Uterus (tissue), 4 donors: ENCODE results near the gene KCNJ10. TPM values are rescaled to one million over a fixed set of nuclear protein-coding genes. Genes with fewer than 3 reads are reported as not detected.

Source experiments
- DNase-seq, 2 donors: peaks; one replicate each; pipeline ENCODE4 v3.0.0-alpha.2; 2019 to 2020
- H3K27ac ChIP-seq, 2 donors: fragments of 200-600 bp; sonication (generic); 1 replicate in 1 of 2; 2 replicates in 1 of 2; pipeline ENCODE4 v1.5.1; 2016 to 2018
- H3K27me3 ChIP-seq, 2 donors: fragments of 200-600 bp; sonication (generic); one replicate each; pipeline ENCODE4 v1.5.1; 2018 to 2019; ENCODE audit warnings: control low read depth in 1 of 2
- H3K36me3 ChIP-seq, 2 donors: fragments of 200-600 bp; sonication (generic); one replicate each; pipeline ENCODE4 v1.5.1; 2019; ENCODE audit warnings: control low read depth in 1 of 2
- H3K4me1 ChIP-seq, 2 donors: fragments of 200-600 bp; sonication (generic); one replicate each; pipeline ENCODE4 v1.5.1; 2018 to 2019; ENCODE audit warnings: control low read depth in 1 of 2
- H3K4me3 ChIP-seq, 2 donors: fragments of 200-600 bp; sonication (generic); 1 replicate in 1 of 2; 2 replicates in 1 of 2; pipeline ENCODE4 v1.5.1; 2018 to 2019; ENCODE audit warnings: mild to moderate bottlenecking in 1 of 2
- H3K9me3 ChIP-seq, 2 donors: fragments of 200-600 bp; sonication (generic); one replicate each; pipeline ENCODE4 v1.5.1; 2019; ENCODE audit warnings: control low read depth in 1 of 2
- CTCF ChIP-seq, 4 experiments: fragments of 200-600 bp in 2 of 4; fragments of 450-650 bp in 2 of 4; sonication (generic) in 2 of 4; IDR thresholded peaks; one replicate each; pipeline ENCODE4 v1.5.1; 2016 to 2019; ENCODE audit warnings: antibody characterized with exemption in 4 of 4, mild to moderate bottlenecking in 2 of 4, moderate library complexity in 1 of 4
- POLR2A ChIP-seq, 2 donors: fragments of 450-650 bp; IDR thresholded peaks; one replicate each; pipeline ENCODE4 v1.6.1; 2016; ENCODE audit warnings: antibody characterized with exemption in 2 of 2, mild to moderate bottlenecking in 1 of 2, moderate library complexity in 1 of 2
- intact Hi-C: fragments of 100-400 bp; cut with DNase I; formaldehyde crosslinking; loops from one replicate; pipeline ENCODE4 v1.15.1; 2023; ENCODE audit warnings: low total_unique reads
- total RNA-seq, 4 donors: library from RNA; depleted of rRNA in 3 of 4; stranded (reverse); fragments of >200 nt in 3 of 4; gene quantifications; one replicate each; pipeline versions ENCODE4 v1.1.0 to v1.2.4, GENCODE V29; 2014 to 2023
- donor health status: DM: yes; HTN: yes; CAD: no.

Gene KCNJ10
- total RNA-seq, 4 donors from 2014 or later, result 0.58 TPM; not detected in 3

- Histone ChIP-seq H3K9me3 (no peaks in the 10 kb centered on the region), H3K4me3 (no peak overlapping the region), H3K36me3 (no peaks in the 10 kb centered on the region), H3K4me1 (peaks cover 0 to 6% of the 10 kb centered on the region in 2 donors), H3K27ac (no peak overlapping the region), H3K27me3 (no peaks in the 10 kb centered on the region)
- no peak for TF ChIP-seq CTCF (IDR thresholded peaks at IDR 0.05)
- no peak for TF ChIP-seq POLR2A (IDR thresholded peaks at IDR 0.05)
- intact Hi-C loops, result loop anchor here (10.0 kb wide), 1 partner anchor 102 kb away; the partner anchor contains the start of gene CASQ1
- no peak for DNase-seq
Measured at GRCh38 chr1:160092366-160093068, 22.6 kb upstream of the KCNJ10 start.

- Histone ChIP-seq H3K4me1 (no peaks in the 10 kb centered on the region), H3K9me3 (no peaks in the 10 kb centered on the region), H3K4me3 (no peak overlapping the region), H3K27ac (no peak overlapping the region), H3K36me3 (no peaks in the 10 kb centered on the region), H3K27me3 (no peaks in the 10 kb centered on the region)
- TF ChIP-seq POLR2A (IDR thresholded peaks at IDR 0.05) (no peak), CTCF (IDR thresholded peaks at IDR 0.05) (no peak)
- DNase-seq, result no peak
- intact Hi-C loops, result loop anchor here (10.0 kb wide), 1 partner anchor 103 kb away; the partner anchor contains the start of gene CASQ1
Measured at GRCh38 chr1:160091666-160092223, 21.8 kb upstream of the KCNJ10 start.

- intact Hi-C loops, result loop anchor here (10.0 kb wide), 1 partner anchor 104 kb away; the partner anchor contains the start of gene CASQ1
- no peak overlapping the region for H3K4me3 ChIP-seq
- no peaks in the 10 kb centered on the region for H3K9me3 ChIP-seq
- no peak overlapping the region for H3K27ac ChIP-seq
- DNase-seq, result no peak
- no peaks in the 10 kb centered on the region for H3K4me1 ChIP-seq
- TF ChIP-seq CTCF (IDR thresholded peaks at IDR 0.05) (no peak), POLR2A (IDR thresholded peaks at IDR 0.05) (no peak)
- H3K27me3 ChIP-seq, result no peaks in the 10 kb centered on the region
- no peaks in the 10 kb centered on the region for H3K36me3 ChIP-seq
Measured at GRCh38 chr1:160090760-160091159, 20.8 kb upstream of the KCNJ10 start.

- no peaks in the 10 kb centered on the region for H3K9me3 ChIP-seq
- intact Hi-C loops, result loop anchor here (10.0 kb wide), 1 partner anchor 105 kb away; the partner anchor contains the start of gene CASQ1
- H3K4me1 ChIP-seq, result no peaks in the 10 kb centered on the region
- no peak overlapping the region for H3K27ac ChIP-seq
- TF ChIP-seq CTCF (IDR thresholded peaks at IDR 0.05) (no peak), POLR2A (IDR thresholded peaks at IDR 0.05) (no peak)
- no peak for DNase-seq
- H3K36me3 ChIP-seq, result no peaks in the 10 kb centered on the region
- no peaks in the 10 kb centered on the region for H3K27me3 ChIP-seq
- H3K4me3 ChIP-seq, result no peak overlapping the region
Measured at GRCh38 chr1:160089883-160090282, 19.9 kb upstream of the KCNJ10 start.

GRCh38 chr1:160087118-160087662, 17.2 kb upstream of the KCNJ10 start:
- TF ChIP-seq CTCF (IDR thresholded peaks at IDR 0.05), result no peak
- no peak for TF ChIP-seq POLR2A (IDR thresholded peaks at IDR 0.05)
- H3K4me3 ChIP-seq, result no peak overlapping the region
- no peaks in the 10 kb centered on the region for H3K36me3 ChIP-seq
- intact Hi-C loops, result no loop called here
- no peak overlapping the region for H3K27ac ChIP-seq
- no peak for DNase-seq
- H3K27me3 ChIP-seq, result peaks cover 0 to 7% of the 10 kb centered on the region in 2 donors
- no peaks in the 10 kb centered on the region for H3K4me1 ChIP-seq
- no peaks in the 10 kb centered on the region for H3K9me3 ChIP-seq
